Measurements from ENCODE around the gene IL10RB. TPM values are rescaled to one million over a fixed set of nuclear protein-coding genes. Genes with fewer than 3 reads are reported as not detected.

IL10RB gene
- total and polyA plus RNA-seq, 2 of the 13 experiments (the other 11 are each of a cell fraction or from before 2014, with no cell fraction given): 17.4 to 18.2 TPM

GRCh38 chr21:33324291-33325221 is 58.4 kb downstream of the IL10RB start, which contains the start of gene IFNAR1 (continued):
- TF ChIP-seq ZNF20 (CRISPR knock-in tag; IDR thresholded peaks at IDR 0.05) (0 out of 2 replicates have a peak, but pooled peaks have one; percentile 50), ATF7-NPFF (CRISPR knock-in tag; IDR thresholded peaks at IDR 0.05; ENCODE audit: low read depth) (no peak; the same call in 1 of the 2 replicates), SIX4 (CRISPR knock-in tag; IDR thresholded peaks at IDR 0.05) (no peak), ZNF557 (CRISPR knock-in tag; IDR thresholded peaks at IDR 0.05) (no peak), MBNL3 (CRISPR knock-in tag; conservative IDR thresholded peaks at IDR 0.05) (no peak), ZNF224 (CRISPR knock-in tag; IDR thresholded peaks at IDR 0.05) (0 out of 2 replicates have a peak, but pooled peaks have one; percentile 21), ZNF343 (CRISPR knock-in tag; IDR thresholded peaks at IDR 0.05) (peak; percentile 56; the same call in 1 of the 2 replicates), ZNF777 (CRISPR knock-in tag; IDR thresholded peaks at IDR 0.05) (peak; percentile 58), KDM2A (CRISPR knock-in tag; IDR thresholded peaks at IDR 0.05; ENCODE audit: borderline replicate concordance, low read depth) (peak; percentile 40; the same call in 1 of the 2 replicates), MIER3 (CRISPR knock-in tag; IDR thresholded peaks at IDR 0.05; ENCODE audit: borderline replicate concordance) (peak; percentile 11; the same call in 1 of the 2 replicates), ZSCAN29 (CRISPR knock-in tag; conservative IDR thresholded peaks at IDR 0.05) (no peak; the same call in none of the 2 replicates), ZBTB21 (CRISPR knock-in tag; IDR thresholded peaks at IDR 0.05) (no peak), ELF4 (CRISPR knock-in tag; IDR thresholded peaks at IDR 0.05; ENCODE audit: borderline replicate concordance) (no peak), GATAD2A (CRISPR knock-in tag; IDR thresholded peaks at IDR 0.05) (0 out of 2 replicates have a peak, but pooled peaks have one; percentile 22), ZNF773 (CRISPR knock-in tag; IDR thresholded peaks at IDR 0.05; ENCODE audit: borderline replicate concordance) (no peak; the same call in 1 of the 2 replicates), AGO2 (optimal IDR thresholded peaks at IDR 0.05; ENCODE audit: low read depth, low read length) (peak; percentile 73), KDM5B (CRISPR knock-in tag; IDR thresholded peaks at IDR 0.05; ENCODE audit: borderline replicate concordance) (peak; percentile 92; the same call in 1 of the 2 replicates), ZNF720 (CRISPR knock-in tag; IDR thresholded peaks at IDR 0.05) (no peak), RBM39 (IDR thresholded peaks at IDR 0.05; ENCODE audit: low read depth, low read length, poor library complexity, severe bottlenecking) (peak; percentile 72), CEBPG (CRISPR knock-in tag; IDR thresholded peaks at IDR 0.05) (peak; percentile 63), ZNF713 (CRISPR knock-in tag; IDR thresholded peaks at IDR 0.05) (0 out of 2 replicates have a peak, but pooled peaks have one; percentile 10), CCAR2 (optimal IDR thresholded peaks at IDR 0.05; ENCODE audit: low read depth, low read length) (no peak), ZNF160 (CRISPR knock-in tag; IDR thresholded peaks at IDR 0.05) (no peak), ZNF576 (CRISPR knock-in tag; IDR thresholded peaks at IDR 0.05) (0 out of 2 replicates have a peak, but pooled peaks have one; percentile 35), ZNF549 (CRISPR knock-in tag; IDR thresholded peaks at IDR 0.05) (no peak), ETV6 (CRISPR knock-in tag; conservative IDR thresholded peaks at IDR 0.05) (no peak; the same call in 1 of the 2 replicates), JARID2 (CRISPR knock-in tag; IDR thresholded peaks at IDR 0.05; ENCODE audit: insufficient replicate concordance) (no peak), RCOR2 (CRISPR knock-in tag; IDR thresholded peaks at IDR 0.05) (no peak), MED13 (CRISPR knock-in tag; IDR thresholded peaks at IDR 0.05) (no peak), FLYWCH1 (CRISPR knock-in tag; IDR thresholded peaks at IDR 0.05) (0 out of 2 replicates have a peak, but pooled peaks have one; percentile 80), PCBP2 (optimal IDR thresholded peaks at IDR 0.05; ENCODE audit: low read depth, low read length, poor library complexity, severe bottlenecking) (no peak)
